GM23338 (cell line): Measurements from ENCODE around the gene TSHZ2. TPM values are rescaled to one million over a fixed set of nuclear protein-coding genes. Genes with fewer than 3 reads are reported as not detected.

Experiments used
- ATAC-seq: fragments of 200-7000 bp; cut with Tn5 transposase; 3 replicates; pipeline ENCODE4 v1.9.1; 2020
- DNase-seq: peaks from one replicate; pipeline ENCODE4 v3.0.0-alpha.2; 2015; ENCODE audit warnings: low spot score
- H2AFZ ChIP-seq: fragments of 200-600 bp; sonication (generic); 2 replicates; pipeline ENCODE4 v1.8.0; 2016; ENCODE audit warnings: antibody characterized with exemption, mild to moderate bottlenecking, moderate library complexity
- H3F3A ChIP-seq: fragments of 200-600 bp; sonication (generic); replicated peaks from 2 replicates; pipeline ENCODE4 v1.8.0; 2017; ENCODE audit warnings: antibody characterized with exemption, mixed run types, low read depth
- H3K27ac ChIP-seq: fragments of 200-600 bp; sonication (generic); 2 replicates; pipeline ENCODE4 v1.6.1; 2016; ENCODE audit warnings: low read depth
- H3K27me3 ChIP-seq: fragments of 200-600 bp; sonication (generic); 2 replicates; pipeline ENCODE4 v1.8.0; 2016; ENCODE audit warnings: mild to moderate bottlenecking, mixed run types, moderate library complexity; ENCODE audit not compliant: insufficient read depth
- H3K36me3 ChIP-seq: fragments of 200-600 bp; sonication (generic); 2 replicates; pipeline ENCODE4 v1.8.0; 2016; ENCODE audit warnings: mild to moderate bottlenecking; ENCODE audit not compliant: insufficient read depth
- H3K4me1 ChIP-seq: fragments of 200-600 bp; sonication (generic); 2 replicates; pipeline ENCODE4 v1.8.0; 2016; ENCODE audit warnings: mild to moderate bottlenecking, moderate library complexity; ENCODE audit not compliant: insufficient read depth
- H3K4me2 ChIP-seq: fragments of 200-600 bp; sonication (generic); 2 replicates; pipeline ENCODE4 v1.7.1; 2017; ENCODE audit warnings: mixed run types
- H3K4me3 ChIP-seq: fragments of 200-600 bp; sonication (generic); 2 replicates; pipeline ENCODE4 v1.6.1; 2016; ENCODE audit warnings: mixed run types
- H3K79me2 ChIP-seq: fragments of 200-600 bp; sonication (generic); replicated peaks from 2 replicates; pipeline ENCODE4 v1.8.0; 2017; ENCODE audit warnings: mild to moderate bottlenecking; ENCODE audit not compliant: insufficient read depth
- H3K9me2 ChIP-seq: fragments of 200-600 bp; sonication (generic); 2 replicates; pipeline ENCODE4 v1.8.0; 2017; ENCODE audit not compliant: insufficient read depth
- H4K20me1 ChIP-seq: fragments of 200-600 bp; sonication (generic); replicated peaks from 2 replicates; pipeline ENCODE4 v1.8.0; 2017; ENCODE audit warnings: mild to moderate bottlenecking; ENCODE audit not compliant: insufficient read depth
- H3K27ac Mint-ChIP-seq: 2 replicates; pipeline ENCODE4 v1.8.0; 2020; ENCODE audit warnings: inconsistent platforms, mild to moderate bottlenecking, moderate library complexity, mixed read lengths
- H3K27me3 Mint-ChIP-seq: 3 replicates; pipeline ENCODE4 v1.8.0; 2022; ENCODE audit warnings: low read depth, mild to moderate bottlenecking, moderate library complexity, mixed read lengths, inconsistent platforms; ENCODE audit not compliant: insufficient read depth, poor library complexity
- H3K36me3 Mint-ChIP-seq: 3 replicates; pipeline ENCODE4 v1.8.0; 2021; ENCODE audit warnings: low read depth, mild to moderate bottlenecking, inconsistent platforms, moderate library complexity, mixed read lengths
- H3K4me1 Mint-ChIP-seq: 3 replicates; pipeline ENCODE4 v1.8.0; 2020; ENCODE audit warnings: mild to moderate bottlenecking, inconsistent platforms, mixed read lengths
- H3K4me3 Mint-ChIP-seq: 3 replicates; pipeline ENCODE4 v1.8.0; 2021; ENCODE audit warnings: moderate library complexity, mild to moderate bottlenecking, inconsistent platforms, mixed read lengths
- H3K9me3 Mint-ChIP-seq: 3 replicates; pipeline ENCODE4 v1.8.0; 2020; ENCODE audit warnings: moderate library complexity, mild to moderate bottlenecking, inconsistent platforms, mixed read lengths
- CTCF ChIP-seq, 2 experiments: fragments of 200-600 bp in 1 of 2; sonication (generic) in 1 of 2; conservative IDR thresholded peaks; 2 replicates each; pipeline versions ENCODE4 v1.5.1 to v1.6.1; 2016 to 2017; ENCODE audit warnings: antibody characterized with exemption in 2 of 2, low read depth in 2 of 2, mild to moderate bottlenecking in 2 of 2, moderate library complexity in 1 of 2
- EZH2phosphoT487 ChIP-seq: fragments of 200-600 bp; sonication (generic); IDR thresholded peaks from one replicate; pipeline ENCODE4 v1.8.1; 2018; ENCODE audit warnings: antibody characterized with exemption; ENCODE audit not compliant: unreplicated experiment
- JUNB ChIP-seq: IDR thresholded peaks from one replicate; pipeline ENCODE4 v1.6.1; 2016; ENCODE audit warnings: antibody characterized with exemption; ENCODE audit not compliant: unreplicated experiment
- NANOG ChIP-seq: IDR thresholded peaks from 2 replicates; pipeline ENCODE4 v1.6.1; 2016; ENCODE audit warnings: antibody characterized with exemption, borderline replicate concordance
- REST ChIP-seq: IDR thresholded peaks from one replicate; pipeline ENCODE4 v1.6.1; 2018; ENCODE audit warnings: antibody characterized with exemption; ENCODE audit not compliant: unreplicated experiment
- STAT1 ChIP-seq: IDR thresholded peaks from one replicate; pipeline ENCODE4 v1.6.1; 2016; ENCODE audit warnings: antibody characterized with exemption; ENCODE audit not compliant: unreplicated experiment
- polyA plus RNA-seq: library from polyadenylated mRNA; unstranded; fragments of >200 nt; fragmentation: Nextera tagmentation; extraction: Ambion mirVana; gene quantifications from 2 replicates; pipeline ENCODE4 v1.2.1, GENCODE V29; 2016
- total RNA-seq: library from RNA; depleted of rRNA; stranded (reverse); fragments of >200 nt; shearing (Covaris generic); gene quantifications from 2 replicates; pipeline ENCODE4 v1.2.3, GENCODE V29; 2014

The TSHZ2 gene
- total and polyA plus RNA-seq, 2 experiments from 2014 or later: 0.49 to 1.3 TPM

GRCh38 chr20:53028337-53029007, 56.3 kb downstream of the TSHZ2 start:
- Histone ChIP-seq H3K79me2 (no peaks in the 10 kb centered on the region), H4K20me1 (no peaks in the 10 kb centered on the region), H2AFZ (no peak overlapping the region; the same call in 1 of the 2 replicates), H3K27ac (no peak overlapping the region), H3K36me3 (no peaks in the 10 kb centered on the region), H3K4me2 (no peak overlapping the region), H3K9me2 (no peaks in the 10 kb centered on the region), H3K4me3 (no peak overlapping the region), H3K4me1 (no peaks in the 10 kb centered on the region), H3K27me3 (no peaks in the 10 kb centered on the region), H3F3A (no peaks in the 10 kb centered on the region)
- Mint-ChIP-seq H3K4me1 (peaks cover 5% of the 10 kb centered on the region; the same call in 2 of the 3 replicates), H3K9me3 (no peaks in the 10 kb centered on the region), H3K4me3 (no peak overlapping the region), H3K27me3 (peaks cover 2% of the 10 kb centered on the region), H3K27ac (no peak overlapping the region), H3K36me3 (no peaks in the 10 kb centered on the region)
- DNase-seq (no peak), ATAC-seq (no peak)
- TF ChIP-seq REST: no peak
- TF ChIP-seq JUNB: no peak
- no peak for TF ChIP-seq EZH2phosphoT487
- TF ChIP-seq NANOG: no peak

GRCh38 chr20:53030061-53030460, 57.9 kb downstream of the TSHZ2 start:
- Mint-ChIP-seq H3K36me3 (no peaks in the 10 kb centered on the region), H3K9me3 (no peaks in the 10 kb centered on the region), H3K27me3 (peaks cover 2% of the 10 kb centered on the region), H3K27ac (no peak overlapping the region), H3K4me1 (peaks cover 6% of the 10 kb centered on the region), H3K4me3 (no peak overlapping the region)
- Histone ChIP-seq H3K27ac (no peak overlapping the region), H3F3A (no peaks in the 10 kb centered on the region), H3K9me2 (no peaks in the 10 kb centered on the region), H3K4me3 (no peak overlapping the region), H3K4me1 (no peaks in the 10 kb centered on the region), H4K20me1 (no peaks in the 10 kb centered on the region), H3K27me3 (no peaks in the 10 kb centered on the region), H2AFZ (no peak overlapping the region), H3K36me3 (no peaks in the 10 kb centered on the region), H3K4me2 (no peak overlapping the region), H3K79me2 (no peaks in the 10 kb centered on the region)
- TF ChIP-seq STAT1: no peak
- TF ChIP-seq REST: no peak
- TF ChIP-seq CTCF (conservative IDR thresholded peaks at IDR 0.05; ENCODE audit: low read depth in 2 of 2): peak; percentile 21 to 25; a peak in 2 of 4 replicates
- TF ChIP-seq NANOG: no peak
- ATAC-seq (no peak), DNase-seq (no peak)
